ENCODE data around the gene ERH. TPM values are rescaled to one million over a fixed set of nuclear protein-coding genes. Genes with fewer than 3 reads are reported as not detected.
A peak's percentile ranks its signal among the peaks of the same experiment; 100 is the strongest.
"Not testable (repeated sequence)": the region's sequence is repeated elsewhere in the genome, so short reads cannot be mapped to it uniquely, and the experiment has no call there.

The ERH gene
- total and polyA plus RNA-seq, 2 donors = 190 to 192 TPM

DNA sequence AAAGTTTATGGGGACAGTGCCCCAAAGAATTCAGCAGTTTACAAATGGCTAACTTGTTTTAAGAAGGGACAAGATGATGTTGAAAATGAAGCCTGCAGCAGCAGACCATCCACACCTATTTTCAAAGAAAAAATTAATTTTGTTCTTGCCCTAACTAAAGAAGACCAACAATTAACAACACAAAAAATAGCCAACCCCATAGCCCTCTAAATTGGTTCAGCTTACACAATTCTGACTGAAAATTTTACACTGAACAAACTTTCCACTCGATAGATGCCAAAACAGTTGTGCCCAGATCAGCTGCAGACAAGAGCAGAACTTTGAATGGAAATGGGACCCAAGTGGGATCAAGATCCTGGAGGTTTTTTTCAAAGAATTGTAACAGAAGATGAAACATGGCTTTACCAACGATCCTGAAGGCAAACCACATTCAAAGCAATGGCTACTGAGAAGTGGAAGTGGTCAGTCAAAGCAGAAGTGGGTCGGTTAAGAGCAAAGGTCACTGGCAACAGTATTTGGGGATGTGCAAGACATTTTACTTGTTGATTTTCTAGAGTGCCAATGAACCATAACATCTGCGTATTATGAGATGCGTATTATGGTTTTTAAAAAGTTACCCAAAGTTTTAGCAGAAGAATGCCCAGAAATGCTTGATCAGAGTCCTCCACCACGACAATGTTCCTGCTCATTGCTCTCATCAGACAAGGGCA is 30.3 kb upstream of the ERH start:
- Histone ChIP-seq H3K36me3 (ENCODE audit: control insufficient read depth in 2 of 2, insufficient read depth in 2 of 2, low read length in 1 of 2) (peaks cover 17 to 26% of the 10 kb centered on the region in 2 donors), H3K4me1 (ENCODE audit: control insufficient read depth in 2 of 2, insufficient read depth in 2 of 2, low read length in 2 of 2) (no peaks in the 10 kb centered on the region), H3K4me3 (ENCODE audit: low read length in 2 of 2) (no peak overlapping the region), H3K27me3 (ENCODE audit: control insufficient read depth in 2 of 2, insufficient read depth in 1 of 2, low read length in 1 of 2) (no peaks in the 10 kb centered on the region), H3K9me3 (ENCODE audit: control insufficient read depth in 2 of 2, insufficient read depth in 1 of 2, low read length in 1 of 2) (no peaks in the 10 kb centered on the region), H3K27ac (ENCODE audit: low read depth in 1 of 2, low read length in 1 of 2) (no peak overlapping the region)
- peak in 1 of 9 donors; percentile 13 for DNase-seq (ENCODE audit: low read depth in 6 of 9, low spot score in 9 of 9)
- 92% methylated on average over 6 of the region's 6 CpGs for WGBS

- Histone ChIP-seq H3K4me1 (ENCODE audit: control insufficient read depth in 2 of 2, insufficient read depth in 2 of 2, low read length in 2 of 2) (no peaks in the 10 kb centered on the region), H3K9me3 (ENCODE audit: control insufficient read depth in 2 of 2, insufficient read depth in 1 of 2, low read length in 1 of 2) (no peaks in the 10 kb centered on the region), H3K36me3 (ENCODE audit: control insufficient read depth in 2 of 2, insufficient read depth in 2 of 2, low read length in 1 of 2) (peaks cover 17 to 26% of the 10 kb centered on the region in 2 donors), H3K27ac (ENCODE audit: low read depth in 1 of 2, low read length in 1 of 2) (no peak overlapping the region), H3K4me3 (ENCODE audit: low read length in 2 of 2) (no peak overlapping the region), H3K27me3 (ENCODE audit: control insufficient read depth in 2 of 2, insufficient read depth in 1 of 2, low read length in 1 of 2) (no peaks in the 10 kb centered on the region)
- DNase-seq (ENCODE audit: low read depth in 6 of 9, low spot score in 9 of 9) = no peak
- 99% methylated on average over 1 of the region's 1 CpG for WGBS
These were observed 29.5 kb upstream of the ERH start for GRCh38 chr14:69427596-69427995.

- Histone ChIP-seq H3K9me3 (ENCODE audit: control insufficient read depth in 2 of 2, insufficient read depth in 1 of 2, low read length in 1 of 2) (peaks cover 0 to 5% of the 10 kb centered on the region in 2 donors), H3K27me3 (ENCODE audit: control insufficient read depth in 2 of 2, insufficient read depth in 1 of 2, low read length in 1 of 2) (no peaks in the 10 kb centered on the region), H3K4me1 (ENCODE audit: control insufficient read depth in 2 of 2, insufficient read depth in 2 of 2, low read length in 2 of 2) (no peaks in the 10 kb centered on the region), H3K36me3 (ENCODE audit: control insufficient read depth in 2 of 2, insufficient read depth in 2 of 2, low read length in 1 of 2) (peaks cover 17 to 26% of the 10 kb centered on the region in 2 donors), H3K27ac (ENCODE audit: low read depth in 1 of 2, low read length in 1 of 2) (no peak overlapping the region), H3K4me3 (ENCODE audit: low read length in 2 of 2) (no peak overlapping the region)
- over 99% methylated on average over 2 of the region's 2 CpGs for whole genome bisulfite sequencing
- DNase-seq (ENCODE audit: low read depth in 6 of 9, low spot score in 9 of 9) = no peak
These were observed 26.2 kb upstream of the ERH start for GRCh38 chr14:69424149-69424923.

DNA sequence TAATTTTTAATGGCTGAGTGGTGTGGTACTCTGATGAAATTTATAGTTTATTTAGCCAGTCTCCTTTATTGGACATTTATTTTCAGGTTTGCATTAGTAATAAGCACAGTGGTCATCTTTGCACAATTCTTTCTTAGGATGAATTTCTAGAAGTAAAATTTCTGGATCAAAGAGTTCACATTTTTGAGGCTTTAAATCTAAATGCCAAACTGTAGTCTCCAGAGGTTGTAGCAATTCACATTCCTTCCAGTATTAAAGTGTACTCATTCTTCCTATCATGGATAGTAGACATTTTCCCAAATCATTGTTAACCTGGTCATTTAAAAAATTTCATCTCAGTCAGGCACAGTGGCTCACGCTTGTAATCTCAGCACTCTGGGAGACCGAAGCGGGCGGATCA is 25.2 kb upstream of the ERH start:
- H3K4me1 ChIP-seq (ENCODE audit: control insufficient read depth in 2 of 2, insufficient read depth in 2 of 2, low read length in 2 of 2) = no peaks in the 10 kb centered on the region
- H3K36me3 ChIP-seq (ENCODE audit: control insufficient read depth in 2 of 2, insufficient read depth in 2 of 2, low read length in 1 of 2) = peaks cover 17 to 26% of the 10 kb centered on the region in 2 donors
- no peak overlapping the region for H3K27ac ChIP-seq (ENCODE audit: low read depth in 1 of 2, low read length in 1 of 2)
- no peaks in the 10 kb centered on the region for H3K27me3 ChIP-seq (ENCODE audit: control insufficient read depth in 2 of 2, insufficient read depth in 1 of 2, low read length in 1 of 2)
- DNase-seq (ENCODE audit: low read depth in 6 of 9, low spot score in 9 of 9) = no peak
- H3K4me3 ChIP-seq (ENCODE audit: low read length in 2 of 2) = no peak overlapping the region
- H3K9me3 ChIP-seq (ENCODE audit: control insufficient read depth in 2 of 2, insufficient read depth in 1 of 2, low read length in 1 of 2) = peaks cover 0 to 5% of the 10 kb centered on the region in 2 donors
- WGBS = 98% methylated on average over 4 of the region's 4 CpGs

DNA sequence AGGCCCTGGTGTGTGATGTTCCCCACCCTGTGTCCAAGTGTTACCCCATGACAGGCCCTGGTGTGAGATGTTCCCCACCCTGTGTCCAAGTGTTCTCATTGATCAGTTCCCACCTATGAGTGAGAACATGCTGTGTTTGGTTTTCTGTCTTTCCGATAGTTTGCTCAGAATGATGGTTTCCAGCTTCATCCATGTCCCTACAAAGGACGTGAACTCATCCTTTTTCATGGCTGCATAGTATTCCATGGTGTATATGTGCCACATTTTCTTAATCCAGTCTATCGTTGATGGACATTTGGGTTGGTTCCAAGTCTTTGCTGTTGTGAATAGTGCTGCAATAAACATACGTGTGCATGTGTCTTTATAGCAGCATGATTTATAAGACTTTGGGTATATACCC is 18.0 kb upstream of the ERH start:
- 97% methylated on average over 4 of the region's 4 CpGs for WGBS
- H3K27me3 ChIP-seq (ENCODE audit: control insufficient read depth in 2 of 2, insufficient read depth in 1 of 2, low read length in 1 of 2); H3K27ac ChIP-seq (ENCODE audit: low read depth in 1 of 2, low read length in 1 of 2); H3K4me3 ChIP-seq (ENCODE audit: low read length in 2 of 2); H3K4me1 ChIP-seq (ENCODE audit: control insufficient read depth in 2 of 2, insufficient read depth in 2 of 2, low read length in 2 of 2); H3K9me3 ChIP-seq (ENCODE audit: control insufficient read depth in 2 of 2, insufficient read depth in 1 of 2, low read length in 1 of 2); DNase-seq (ENCODE audit: low read depth in 6 of 9, low spot score in 9 of 9); H3K36me3 ChIP-seq (ENCODE audit: control insufficient read depth in 2 of 2, insufficient read depth in 2 of 2, low read length in 1 of 2): not testable (repeated sequence)

- H3K27me3 ChIP-seq (ENCODE audit: control insufficient read depth in 2 of 2, insufficient read depth in 1 of 2, low read length in 1 of 2) = no peaks in the 10 kb centered on the region
- H3K36me3 ChIP-seq (ENCODE audit: control insufficient read depth in 2 of 2, insufficient read depth in 2 of 2, low read length in 1 of 2) = no peaks in the 10 kb centered on the region
- H3K4me3 ChIP-seq (ENCODE audit: low read length in 2 of 2) = no peak overlapping the region
- DNase-seq (ENCODE audit: low read depth in 6 of 9, low spot score in 9 of 9) = no peak
- H3K4me1 ChIP-seq (ENCODE audit: control insufficient read depth in 2 of 2, insufficient read depth in 2 of 2, low read length in 2 of 2) = no peaks in the 10 kb centered on the region
- 96% methylated on average over 2 of the region's 2 CpGs for WGBS
- H3K27ac ChIP-seq (ENCODE audit: low read depth in 1 of 2, low read length in 1 of 2) = no peak overlapping the region
- H3K9me3 ChIP-seq (ENCODE audit: control insufficient read depth in 2 of 2, insufficient read depth in 1 of 2, low read length in 1 of 2) = no peaks in the 10 kb centered on the region
These were observed 15.4 kb upstream of the ERH start for GRCh38 chr14:69413483-69413882.

DNA sequence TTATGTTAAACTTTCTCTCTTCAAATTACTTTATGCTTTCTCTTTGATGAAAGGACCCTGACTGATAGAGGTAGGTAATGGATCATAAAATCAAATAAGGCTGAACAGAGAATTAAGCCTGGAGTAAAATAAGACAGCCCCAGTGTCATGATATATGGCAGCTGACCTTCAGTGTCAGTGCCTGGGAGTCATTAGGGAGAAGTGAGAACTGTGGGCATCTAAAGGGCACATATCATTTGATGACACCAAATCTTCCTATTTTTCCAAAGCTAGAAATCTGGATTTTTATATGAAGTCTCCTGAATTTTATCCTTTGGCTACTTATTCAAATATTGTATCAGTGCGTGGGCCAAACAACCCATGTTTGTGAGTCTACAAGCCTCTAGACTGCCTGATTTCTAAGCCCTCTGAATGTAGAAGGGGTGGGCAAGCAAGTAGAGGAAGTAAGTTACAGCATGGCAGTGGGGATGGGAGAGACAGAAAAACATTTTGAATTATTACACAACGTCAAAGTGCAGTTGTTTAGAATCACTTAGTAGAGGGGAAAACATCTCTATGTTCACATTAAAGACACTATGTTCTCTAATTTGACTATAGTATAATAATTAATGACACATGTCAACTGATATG is 10.3 kb upstream of the ERH start:
- Histone ChIP-seq H3K4me3 (ENCODE audit: low read length in 2 of 2) (no peak overlapping the region), H3K27ac (ENCODE audit: low read depth in 1 of 2, low read length in 1 of 2) (no peak overlapping the region), H3K9me3 (ENCODE audit: control insufficient read depth in 2 of 2, insufficient read depth in 1 of 2, low read length in 1 of 2) (no peaks in the 10 kb centered on the region), H3K36me3 (ENCODE audit: control insufficient read depth in 2 of 2, insufficient read depth in 2 of 2, low read length in 1 of 2) (no peaks in the 10 kb centered on the region), H3K4me1 (ENCODE audit: control insufficient read depth in 2 of 2, insufficient read depth in 2 of 2, low read length in 2 of 2) (no peaks in the 10 kb centered on the region), H3K27me3 (ENCODE audit: control insufficient read depth in 2 of 2, insufficient read depth in 1 of 2, low read length in 1 of 2) (no peaks in the 10 kb centered on the region)
- no peak for DNase-seq (ENCODE audit: low read depth in 6 of 9, low spot score in 9 of 9)
- 87% methylated on average over 2 of the region's 2 CpGs for WGBS

DNA sequence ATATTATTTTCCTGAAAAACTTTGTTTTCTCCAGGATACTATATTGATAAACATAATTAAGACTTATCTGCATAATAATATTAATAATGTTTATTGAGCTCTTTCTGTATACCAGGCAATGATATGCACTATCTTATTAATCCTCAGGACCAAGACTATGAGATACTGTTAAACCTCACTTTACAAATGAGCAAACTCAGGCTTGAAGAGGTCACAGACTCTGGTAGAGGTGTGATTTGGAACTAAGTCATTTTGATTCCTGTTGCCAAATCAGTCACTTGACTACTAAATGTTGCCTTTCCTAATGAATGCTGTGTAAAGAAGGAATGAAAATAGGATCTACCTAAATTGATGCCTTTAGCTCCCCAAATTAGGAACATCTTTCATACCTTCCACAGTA is 7.7 kb upstream of the ERH start:
- peaks cover 0 to 4% of the 10 kb centered on the region in 2 donors for H3K4me1 ChIP-seq (ENCODE audit: control insufficient read depth in 2 of 2, insufficient read depth in 2 of 2, low read length in 2 of 2)
- no peak overlapping the region for H3K4me3 ChIP-seq (ENCODE audit: low read length in 2 of 2)
- H3K27ac ChIP-seq (ENCODE audit: low read depth in 1 of 2, low read length in 1 of 2) = no peak overlapping the region
- no peaks in the 10 kb centered on the region for H3K27me3 ChIP-seq (ENCODE audit: control insufficient read depth in 2 of 2, insufficient read depth in 1 of 2, low read length in 1 of 2)
- no peaks in the 10 kb centered on the region for H3K36me3 ChIP-seq (ENCODE audit: control insufficient read depth in 2 of 2, insufficient read depth in 2 of 2, low read length in 1 of 2)
- DNase-seq (ENCODE audit: low read depth in 6 of 9, low spot score in 9 of 9) = no peak
- H3K9me3 ChIP-seq (ENCODE audit: control insufficient read depth in 2 of 2, insufficient read depth in 1 of 2, low read length in 1 of 2) = no peaks in the 10 kb centered on the region

- 96% methylated on average over 5 of the region's 5 CpGs for WGBS
- Histone ChIP-seq H3K4me1 (ENCODE audit: control insufficient read depth in 2 of 2, insufficient read depth in 2 of 2, low read length in 2 of 2) (peaks cover 6 to 12% of the 10 kb centered on the region in 2 donors), H3K27me3 (ENCODE audit: control insufficient read depth in 2 of 2, insufficient read depth in 1 of 2, low read length in 1 of 2) (no peaks in the 10 kb centered on the region), H3K9me3 (ENCODE audit: control insufficient read depth in 2 of 2, insufficient read depth in 1 of 2, low read length in 1 of 2) (no peaks in the 10 kb centered on the region), H3K27ac (ENCODE audit: low read depth in 1 of 2, low read length in 1 of 2) (no peak overlapping the region), H3K36me3 (ENCODE audit: control insufficient read depth in 2 of 2, insufficient read depth in 2 of 2, low read length in 1 of 2) (no peaks in the 10 kb centered on the region), H3K4me3 (ENCODE audit: low read length in 2 of 2) (no peak overlapping the region)
- DNase-seq (ENCODE audit: low read depth in 6 of 9, low spot score in 9 of 9) = no peak
These were observed 6.8 kb upstream of the ERH start for GRCh38 chr14:69404883-69405282.
